ENCODE measurements around the gene TCF7L2.

Gene TCF7L2

DNA sequence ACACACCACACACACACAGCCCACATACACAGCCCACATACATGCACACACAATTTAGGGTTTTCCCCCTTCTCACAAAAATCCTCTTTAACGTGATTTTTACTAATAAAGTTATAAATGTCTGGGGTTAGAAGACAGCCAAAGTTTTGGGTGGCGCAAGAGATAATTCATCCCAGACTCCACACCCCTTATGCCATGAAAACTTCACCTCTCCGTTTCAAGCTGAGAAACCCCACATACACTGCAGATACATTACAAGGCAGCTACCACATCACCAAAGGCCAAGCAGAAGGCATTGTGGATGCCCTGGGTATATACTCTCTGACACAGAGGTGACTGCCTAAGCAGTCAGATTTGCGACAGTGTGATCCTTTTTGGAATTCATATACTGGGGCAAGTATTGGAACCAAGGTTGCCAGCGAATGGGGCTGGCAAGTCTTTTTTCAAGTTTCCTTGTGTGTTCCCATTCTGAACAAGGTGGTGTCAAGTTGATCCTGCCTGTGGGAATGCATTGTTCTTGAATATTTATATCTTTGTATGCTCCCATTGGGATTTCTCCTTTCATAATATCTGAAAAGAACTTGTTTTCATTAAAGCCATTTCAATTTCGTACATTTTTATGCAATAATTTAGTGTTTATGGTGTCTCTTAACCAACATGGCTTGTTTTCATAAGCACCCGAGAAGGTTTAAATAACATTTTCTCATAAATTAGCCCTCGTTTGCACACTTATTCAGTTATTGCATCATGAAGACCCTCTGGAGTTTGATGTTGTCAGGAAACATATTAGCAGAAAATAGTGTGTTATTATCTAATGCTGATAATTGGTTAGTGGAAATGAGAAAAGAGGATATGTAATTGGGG is 130.2 kb downstream of the TCF7L2 start:
- H3K4me3 ChIP-seq (replicated peaks in 1 of 2; ENCODE audit: low read depth in 2 of 2, low read length in 2 of 2), result no peak overlapping the region
- DNase-seq (ENCODE audit: low read depth in 2 of 2), result no peak
- TF ChIP-seq, protein P1, sequence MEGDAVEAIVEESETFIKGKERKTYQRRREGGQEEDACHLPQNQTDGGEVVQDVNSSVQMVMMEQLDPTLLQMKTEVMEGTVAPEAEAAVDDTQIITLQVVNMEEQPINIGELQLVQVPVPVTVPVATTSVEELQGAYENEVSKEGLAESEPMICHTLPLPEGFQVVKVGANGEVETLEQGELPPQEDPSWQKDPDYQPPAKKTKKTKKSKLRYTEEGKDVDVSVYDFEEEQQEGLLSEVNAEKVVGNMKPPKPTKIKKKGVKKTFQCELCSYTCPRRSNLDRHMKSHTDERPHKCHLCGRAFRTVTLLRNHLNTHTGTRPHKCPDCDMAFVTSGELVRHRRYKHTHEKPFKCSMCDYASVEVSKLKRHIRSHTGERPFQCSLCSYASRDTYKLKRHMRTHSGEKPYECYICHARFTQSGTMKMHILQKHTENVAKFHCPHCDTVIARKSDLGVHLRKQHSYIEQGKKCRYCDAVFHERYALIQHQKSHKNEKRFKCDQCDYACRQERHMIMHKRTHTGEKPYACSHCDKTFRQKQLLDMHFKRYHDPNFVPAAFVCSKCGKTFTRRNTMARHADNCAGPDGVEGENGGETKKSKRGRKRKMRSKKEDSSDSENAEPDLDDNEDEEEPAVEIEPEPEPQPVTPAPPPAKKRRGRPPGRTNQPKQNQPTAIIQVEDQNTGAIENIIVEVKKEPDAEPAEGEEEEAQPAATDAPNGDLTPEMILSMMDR (IDR thresholded peaks at IDR 0.05; ENCODE audit: low read depth, low read length), result no peak

DNA sequence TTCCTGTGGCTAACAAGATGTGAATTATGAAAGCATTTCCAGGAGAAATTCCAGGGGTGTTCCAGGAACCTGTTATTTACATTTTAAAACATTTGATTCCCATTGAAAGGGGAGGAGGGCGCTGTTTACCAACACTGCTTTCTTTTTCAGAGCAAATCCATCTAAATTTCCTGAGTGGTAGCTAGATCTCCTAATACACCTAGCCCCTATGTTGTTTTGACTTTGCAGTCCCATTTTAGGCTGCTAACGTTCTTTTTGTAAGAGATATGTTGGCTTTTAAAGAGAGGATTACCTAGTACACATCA is 130.8 kb downstream of the TCF7L2 start:
- TF ChIP-seq, protein P1 (IDR thresholded peaks at IDR 0.05; ENCODE audit: low read depth, low read length), result peak; percentile 2
- DNase-seq (ENCODE audit: low read depth in 2 of 2), result peak in 1 of 2 donors; percentile 23
- no peak overlapping the region for H3K4me3 ChIP-seq (replicated peaks in 1 of 2; ENCODE audit: low read depth in 2 of 2, low read length in 2 of 2)

GRCh38 chr10:113084031-113084430 is 134.0 kb downstream of the TCF7L2 start:
- TF ChIP-seq, protein P1 (IDR thresholded peaks at IDR 0.05; ENCODE audit: low read depth, low read length), result no peak
- DNase-seq (ENCODE audit: low read depth in 2 of 2), result peak in 1 of 2 donors; percentile 46
- H3K4me3 ChIP-seq (replicated peaks in 1 of 2; ENCODE audit: low read depth in 2 of 2, low read length in 2 of 2), result no peak overlapping the region

DNA sequence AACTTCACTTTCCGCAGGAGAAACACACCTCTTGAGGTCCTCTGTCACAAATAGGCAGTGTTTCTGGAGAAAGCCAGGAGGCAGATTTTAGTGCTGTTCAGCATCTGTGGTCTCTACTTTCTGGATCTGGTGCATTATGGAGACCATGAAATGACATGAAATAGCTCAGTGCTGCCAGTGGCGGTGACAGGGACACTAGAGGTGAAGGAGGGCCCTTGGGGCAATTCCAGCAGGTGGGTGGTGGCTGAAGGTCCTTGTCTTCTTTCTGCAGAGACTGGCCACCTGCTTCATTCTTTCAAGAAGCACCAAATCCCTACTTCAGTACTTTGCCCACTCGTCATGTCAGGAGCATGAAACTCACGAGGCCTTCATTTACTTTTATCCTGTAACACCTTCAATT is 135.7 kb downstream of the TCF7L2 start:
- no peak overlapping the region for H3K4me3 ChIP-seq (replicated peaks in 1 of 2; ENCODE audit: low read depth in 2 of 2, low read length in 2 of 2)
- TF ChIP-seq, protein P1 (IDR thresholded peaks at IDR 0.05; ENCODE audit: low read depth, low read length), result no peak
- DNase-seq (ENCODE audit: low read depth in 2 of 2), result no peak

- DNase-seq (ENCODE audit: low read depth in 2 of 2), result no peak
- TF ChIP-seq, protein P1 (IDR thresholded peaks at IDR 0.05; ENCODE audit: low read depth, low read length), result no peak
- no peak overlapping the region for H3K4me3 ChIP-seq (replicated peaks in 1 of 2; ENCODE audit: low read depth in 2 of 2, low read length in 2 of 2)
Observed at GRCh38 chr10:113086282-113086681, 136.2 kb downstream of the TCF7L2 start.

- H3K4me3 ChIP-seq (replicated peaks in 1 of 2; ENCODE audit: low read depth in 2 of 2, low read length in 2 of 2), result no peak overlapping the region
- DNase-seq (ENCODE audit: low read depth in 2 of 2), result peak; percentile 99 to 100
- TF ChIP-seq, protein P1 (IDR thresholded peaks at IDR 0.05; ENCODE audit: low read depth, low read length), result no peak
Observed at GRCh38 chr10:113087165-113088029, 137.3 kb downstream of the TCF7L2 start.
